SKM-1 treated with dmso at 0.1 percent for 144 hours (cell line): Measurements from ENCODE around the gene LHX3.
"Not testable (repeated sequence)": the region's sequence is repeated elsewhere in the genome, so short reads cannot be mapped to it uniquely, and the experiment has no call there.

ENCODE experiments used
- DNase-seq: peaks from one replicate; lab custom pipeline; 2025; ENCODE audit not compliant: unreplicated experiment; lab: John Stamatoyannopoulos, UW

Gene LHX3

GRCh38 chr9:136156209-136157120 is 48.5 kb downstream of the LHX3 start:
- no peak for DNase-seq

DNA sequence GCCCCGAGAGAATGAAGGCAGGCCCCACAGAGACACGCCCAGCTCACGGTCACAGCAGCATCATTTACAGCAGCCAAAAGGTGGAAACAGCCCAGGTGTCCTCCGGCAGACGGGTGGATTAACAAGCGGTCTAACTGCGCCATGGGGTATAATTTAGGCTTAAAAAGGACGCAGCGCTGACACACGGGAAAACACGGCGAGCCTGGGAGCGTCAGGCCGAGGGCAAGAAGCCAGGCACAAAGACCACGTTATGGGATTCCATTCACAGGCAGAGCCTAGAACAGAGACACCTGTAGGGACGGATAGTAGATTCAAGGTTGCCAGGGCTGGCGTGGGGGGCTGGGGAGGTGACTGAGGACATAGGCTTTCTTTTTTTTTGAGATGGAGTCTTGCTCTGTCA is 49.4 kb downstream of the LHX3 start:
- no peak for DNase-seq

DNA sequence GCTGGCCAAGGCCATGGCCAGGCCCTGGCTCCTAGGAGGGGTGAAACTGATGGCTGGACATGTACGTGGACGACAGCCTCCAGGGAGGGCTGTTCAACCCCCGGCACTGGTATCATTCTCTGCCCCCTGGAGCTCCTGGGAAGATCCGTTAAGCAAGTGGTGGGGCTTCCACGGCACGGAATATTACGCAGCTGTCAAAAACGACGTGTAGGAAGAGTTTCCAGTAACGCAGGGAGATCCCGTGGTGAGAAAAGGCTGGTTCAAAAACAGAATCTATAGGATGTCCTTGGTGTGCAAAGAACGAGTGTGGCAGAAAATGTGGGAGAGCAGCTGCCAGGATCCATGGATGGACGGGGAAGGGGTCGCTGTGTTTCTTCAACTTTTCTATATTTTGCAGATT is 50.0 kb downstream of the LHX3 start:
- no peak for DNase-seq

- DNase-seq = no peak
Observed at GRCh38 chr9:136153381-136154065, 51.4 kb downstream of the LHX3 start.

DNA sequence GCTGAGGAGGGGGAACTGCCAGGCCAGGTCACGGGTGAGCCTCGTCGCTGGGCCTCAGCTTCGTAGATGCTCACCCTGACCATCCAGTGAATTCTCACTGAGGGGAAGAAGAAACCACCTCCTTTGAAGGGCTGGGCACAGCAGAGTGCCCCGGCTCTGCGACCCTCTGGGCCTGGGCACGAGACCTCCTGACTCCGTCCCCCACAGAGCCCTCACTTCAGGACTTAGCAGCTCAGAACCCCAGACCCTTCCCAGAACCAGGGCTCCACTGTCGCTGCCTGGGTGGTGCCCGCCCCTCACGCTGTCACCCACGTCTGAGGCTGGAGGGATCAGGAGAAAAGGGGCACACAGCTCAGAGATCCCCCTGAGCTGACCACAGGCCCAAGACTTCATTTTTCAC is 52.0 kb downstream of the LHX3 start:
- no peak for DNase-seq

GRCh38 chr9:136152543-136152866 is 52.4 kb downstream of the LHX3 start:
- no peak for DNase-seq

- DNase-seq = no peak
Observed at GRCh38 chr9:136151848-136152542, 52.9 kb downstream of the LHX3 start.

DNA sequence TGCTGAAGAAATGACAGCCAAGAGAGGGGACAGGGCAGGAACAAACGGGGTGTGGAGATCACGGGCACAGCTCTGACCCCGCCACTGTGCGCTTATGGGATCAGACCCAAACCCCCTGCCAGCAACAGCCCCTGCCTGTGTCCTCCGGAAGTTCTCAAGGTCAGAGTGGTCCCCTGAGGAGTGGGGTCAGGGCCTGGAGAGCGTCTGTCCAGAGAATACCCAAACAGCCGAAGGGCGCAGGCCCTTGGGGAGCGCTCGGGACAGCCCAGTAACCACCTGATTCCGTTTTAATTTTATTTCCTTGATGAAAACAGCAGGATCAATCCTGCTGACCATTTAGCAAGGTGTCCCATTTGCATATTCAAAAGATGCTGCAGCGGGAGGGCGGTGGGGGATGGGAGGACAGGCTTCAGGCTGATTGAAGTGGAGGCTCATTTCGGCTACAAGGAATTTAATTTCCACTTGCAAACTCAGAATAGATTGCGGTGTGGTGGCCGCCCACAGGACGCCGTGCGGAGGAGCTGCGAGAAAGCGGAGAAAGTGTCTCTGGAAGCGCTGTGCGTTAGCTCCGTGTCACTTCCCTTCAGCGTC is 53.6 kb downstream of the LHX3 start:
- no peak for DNase-seq

GRCh38 chr9:136150664-136151213 is 54.2 kb downstream of the LHX3 start:
- not testable (repeated sequence) for DNase-seq

GRCh38 chr9:136149853-136150252 is 55.1 kb downstream of the LHX3 start:
- no peak for DNase-seq

DNA sequence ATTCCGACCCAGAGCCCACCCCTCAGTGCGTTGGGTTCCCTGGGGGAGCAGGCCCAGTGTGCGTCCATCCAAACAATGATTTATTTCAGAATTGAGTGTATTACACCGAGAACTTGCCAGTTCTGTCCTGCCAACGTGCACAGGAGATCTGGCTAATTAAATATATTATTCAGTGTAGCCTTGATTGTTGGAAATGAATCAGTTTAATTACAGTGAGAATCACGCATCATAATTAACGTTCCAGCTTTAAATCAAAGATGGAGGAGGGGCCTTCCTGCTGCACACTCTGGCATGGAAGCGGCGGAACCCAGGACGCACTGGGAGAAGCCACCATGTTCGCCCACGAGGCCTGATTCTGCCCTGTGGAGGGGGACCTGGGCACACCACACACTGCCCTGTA is 55.6 kb downstream of the LHX3 start:
- no peak for DNase-seq

DNA sequence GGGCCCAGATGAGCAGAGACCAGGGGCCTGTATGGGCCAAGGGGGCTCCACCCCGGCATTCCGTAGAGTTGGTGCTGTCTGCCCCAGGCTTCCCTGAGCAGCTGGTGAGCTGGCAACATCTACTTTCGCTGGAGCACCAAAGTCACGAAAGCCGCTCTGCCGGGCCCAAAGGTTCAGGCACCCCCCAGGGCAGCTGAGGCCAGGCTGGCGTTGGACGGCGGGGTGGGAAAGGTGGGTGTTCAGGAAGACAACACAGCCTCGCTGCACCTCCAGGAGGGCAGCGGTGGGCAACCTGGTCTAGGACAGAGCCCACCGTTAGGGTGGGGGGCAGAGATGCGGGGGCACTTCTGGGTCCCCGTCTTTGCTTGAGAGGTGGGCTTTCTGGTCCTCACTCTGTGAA is 56.2 kb downstream of the LHX3 start:
- no peak for DNase-seq

GRCh38 chr9:136147890-136148714 is 56.8 kb downstream of the LHX3 start:
- DNase-seq = no peak

- no peak for DNase-seq
Observed at GRCh38 chr9:136147038-136147889, 57.7 kb downstream of the LHX3 start.
